HG03280 (cell line): Measurements from ENCODE around the gene TBC1D1.
"Not testable (repeated sequence)": the region's sequence is repeated elsewhere in the genome, so short reads cannot be mapped to it uniquely, and the experiment has no call there.

Source experiments
- ATAC-seq: cut with Tn5 transposase; IDR thresholded peaks from one replicate; pipeline ENCODE4 v1.9.1; 2021; ENCODE audit warnings: mild to moderate bottlenecking, moderate library complexity; ENCODE audit not compliant: unreplicated experiment

The TBC1D1 gene

DNA sequence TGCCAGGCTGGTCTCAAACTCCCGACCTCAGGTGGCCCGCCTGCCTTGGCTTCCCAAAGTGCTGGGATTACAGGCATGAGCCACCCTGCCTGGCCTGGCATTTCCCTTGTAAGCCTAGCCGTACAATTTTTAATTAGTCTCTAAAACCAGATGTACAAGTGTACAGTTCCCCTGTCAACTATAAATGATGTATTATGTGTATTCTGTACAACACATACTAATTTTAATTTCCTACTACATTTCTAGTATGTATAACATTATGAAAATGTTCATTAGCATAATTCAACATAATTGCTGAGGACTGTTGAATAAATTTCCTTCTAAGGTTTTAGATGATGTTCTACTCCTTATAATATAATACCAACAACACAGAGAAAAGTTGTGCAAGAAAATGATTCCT lies 27.8 kb downstream of the TBC1D1 start:
- no peak for ATAC-seq

GRCh38 chr4:37922328-37922727 lies 31.4 kb downstream of the TBC1D1 start:
- ATAC-seq = no peak

GRCh38 chr4:37923089-37923488 lies 32.2 kb downstream of the TBC1D1 start:
- ATAC-seq = not testable (repeated sequence)

- no peak for ATAC-seq
Measured at GRCh38 chr4:37924946-37925345, 34.1 kb downstream of the TBC1D1 start.

- ATAC-seq = no peak
Measured at GRCh38 chr4:37927434-37927833, 36.5 kb downstream of the TBC1D1 start.

GRCh38 chr4:37928426-37929416 lies 37.8 kb downstream of the TBC1D1 start:
- no peak for ATAC-seq

DNA sequence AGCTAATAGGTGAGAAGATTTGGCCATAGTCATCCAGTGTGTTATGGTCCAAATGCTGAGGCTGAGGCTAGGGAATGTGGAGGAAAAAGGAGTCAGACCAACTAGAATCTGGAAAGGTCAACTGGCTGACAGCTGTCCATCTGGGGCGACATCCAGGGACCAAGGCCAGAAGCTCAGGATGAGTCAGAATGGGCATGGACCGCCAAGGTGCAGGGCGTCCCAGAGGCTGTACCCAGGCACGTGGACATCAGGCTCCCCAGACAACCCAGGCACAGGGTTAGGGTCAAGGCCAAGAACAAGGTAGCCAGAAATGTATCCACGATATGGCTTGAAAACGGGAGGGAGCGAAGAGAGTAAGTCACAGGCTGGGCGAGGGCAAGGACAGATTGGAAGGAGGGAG lies 43.2 kb downstream of the TBC1D1 start:
- no peak for ATAC-seq

DNA sequence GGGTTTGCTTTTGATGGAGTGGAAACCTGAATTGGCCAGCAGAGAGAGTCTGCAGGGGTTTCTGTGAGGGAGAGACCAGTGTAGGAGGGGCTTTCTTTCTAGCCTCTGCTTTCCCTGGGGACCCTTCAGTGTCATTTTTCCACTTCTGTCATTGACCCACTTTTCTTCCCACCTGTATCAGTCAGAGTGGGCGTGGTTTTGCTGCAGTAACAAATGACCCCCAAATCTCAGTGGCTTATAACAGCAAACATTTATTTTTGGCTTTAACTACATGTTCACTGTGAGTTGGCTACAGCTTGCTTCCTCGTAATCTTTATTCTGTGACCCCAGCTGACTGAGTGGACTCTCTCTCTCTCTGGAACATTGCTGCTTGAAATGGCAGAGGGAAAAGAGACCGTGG lies 43.7 kb downstream of the TBC1D1 start:
- ATAC-seq = no peak

- no peak for ATAC-seq
Measured at GRCh38 chr4:37935026-37935425, 44.1 kb downstream of the TBC1D1 start.

DNA sequence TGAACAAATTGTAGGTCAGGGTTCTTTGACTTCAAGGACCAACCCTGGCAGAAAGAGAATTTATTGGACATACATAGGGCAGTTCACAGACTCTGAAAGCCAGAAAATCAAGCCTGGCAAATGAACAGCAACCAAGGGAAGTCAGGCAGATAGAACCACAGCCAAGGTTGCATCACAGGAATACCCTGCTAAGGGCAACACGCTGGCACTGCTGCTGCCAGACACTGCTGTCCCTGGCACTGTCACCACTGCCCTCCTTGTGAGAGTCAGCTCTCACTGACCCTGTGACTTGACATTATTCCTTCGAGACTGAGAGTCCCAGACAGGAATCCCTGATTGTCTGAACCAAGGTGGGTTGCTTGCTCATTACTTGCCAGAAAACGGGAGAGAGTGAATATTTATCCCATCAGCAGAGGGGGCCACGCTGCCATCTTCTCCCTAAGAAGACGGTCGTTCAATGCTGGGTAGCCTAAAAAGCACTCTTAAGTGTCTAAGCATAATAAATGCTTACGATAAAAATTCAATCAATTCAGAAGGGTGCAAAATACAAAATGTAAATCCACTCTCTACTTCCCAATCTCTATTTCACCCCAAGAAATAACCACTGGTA lies 46.1 kb downstream of the TBC1D1 start:
- no peak for ATAC-seq

- no peak for ATAC-seq
Measured at GRCh38 chr4:37938208-37938607, 47.3 kb downstream of the TBC1D1 start.

- no peak for ATAC-seq
Measured at GRCh38 chr4:37946503-37947179, 55.8 kb downstream of the TBC1D1 start.

GRCh38 chr4:37948542-37948941 lies 57.7 kb downstream of the TBC1D1 start:
- ATAC-seq = no peak

- no peak for ATAC-seq
Measured at GRCh38 chr4:37949636-37950426, 58.9 kb downstream of the TBC1D1 start.

GRCh38 chr4:37951461-37952352 lies 60.8 kb downstream of the TBC1D1 start:
- ATAC-seq = no peak

DNA sequence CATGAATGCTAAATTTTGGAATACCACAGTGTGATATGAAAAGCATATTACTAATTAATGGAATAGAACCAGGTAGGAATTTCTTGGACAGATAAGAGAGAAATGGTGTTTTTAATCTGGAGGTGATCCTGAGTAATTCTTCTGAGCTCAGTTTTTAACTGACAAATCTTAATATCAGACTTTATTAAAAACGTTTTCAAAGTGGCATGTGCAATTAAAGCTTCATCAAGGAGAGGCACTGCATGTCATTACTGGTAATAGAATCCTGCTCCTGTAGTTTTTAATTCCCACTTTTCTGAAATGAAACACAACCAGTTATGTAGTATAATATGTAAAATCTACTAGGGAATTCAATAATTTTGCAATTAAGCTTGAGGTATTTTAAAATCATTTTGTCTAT lies 62.3 kb downstream of the TBC1D1 start:
- no peak for ATAC-seq

GRCh38 chr4:37953620-37954293 lies 62.9 kb downstream of the TBC1D1 start:
- no peak for ATAC-seq

DNA sequence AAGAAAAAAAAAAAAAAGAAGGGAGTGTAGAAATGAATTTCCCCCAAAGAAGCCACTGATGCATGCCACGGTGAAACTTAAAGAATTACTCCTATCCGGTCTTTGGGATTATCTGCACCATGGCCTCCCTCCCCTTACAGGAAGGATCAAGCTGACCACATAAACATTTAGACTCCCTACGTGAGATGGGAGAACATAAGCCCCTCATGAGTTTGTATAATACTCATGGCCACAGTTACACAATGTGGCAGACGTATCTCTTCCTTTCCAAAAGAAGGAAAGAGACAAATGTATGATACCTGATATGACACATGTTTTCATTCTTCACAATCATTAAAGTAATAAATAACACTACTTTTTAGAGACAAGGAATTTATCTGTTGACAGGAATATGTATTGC lies 66.1 kb downstream of the TBC1D1 start:
- no peak for ATAC-seq

DNA sequence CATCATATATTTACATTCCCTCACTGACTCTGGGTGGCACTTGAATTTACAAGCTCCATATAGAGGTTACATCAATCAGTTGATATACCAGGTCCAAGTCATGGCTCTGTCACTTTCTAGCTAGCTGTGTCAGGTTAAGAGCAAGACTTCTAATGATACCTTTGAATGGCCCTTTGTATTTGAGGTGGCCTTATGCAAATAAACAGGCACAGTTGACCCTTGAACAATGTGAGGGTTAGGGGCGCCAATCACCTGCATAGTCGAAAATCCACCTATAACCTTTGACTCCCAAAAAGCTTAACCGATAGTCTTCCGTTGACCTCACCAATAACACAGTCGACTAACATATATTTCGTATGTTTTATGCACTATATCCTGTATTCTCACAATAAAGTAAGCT lies 68.0 kb downstream of the TBC1D1 start:
- ATAC-seq = no peak
